ENCODE results near the gene PPEF2.

The PPEF2 gene

DNA sequence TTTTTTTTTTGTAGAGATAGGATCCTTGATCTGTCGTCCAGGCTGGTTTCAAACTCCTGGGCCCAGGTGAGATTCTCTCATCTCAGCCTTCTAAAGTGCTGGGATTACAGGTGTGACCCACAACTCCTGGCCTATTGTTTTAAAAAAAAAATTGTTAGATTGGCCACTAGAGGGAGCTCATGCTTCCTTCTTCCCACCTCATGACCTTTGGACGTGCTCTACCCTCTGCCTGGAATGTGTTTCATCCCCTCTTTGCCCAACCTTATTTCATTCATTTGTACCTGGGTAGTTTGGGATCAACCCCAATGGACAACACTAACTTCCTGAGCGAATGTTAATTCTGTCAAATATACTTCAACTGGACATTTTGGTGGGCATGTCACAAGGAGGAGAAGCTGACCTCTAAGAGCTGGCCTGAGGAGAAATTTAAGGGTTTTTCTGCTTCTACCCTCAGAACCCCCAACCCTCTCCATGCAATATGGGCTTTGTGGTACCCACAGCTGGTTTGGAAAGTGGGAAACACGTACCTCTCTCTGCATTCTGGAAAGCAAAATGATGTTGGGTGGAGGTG, 6.4 kb downstream of the PPEF2 start:
- peak; percentile 60 for DNase-seq

DNA sequence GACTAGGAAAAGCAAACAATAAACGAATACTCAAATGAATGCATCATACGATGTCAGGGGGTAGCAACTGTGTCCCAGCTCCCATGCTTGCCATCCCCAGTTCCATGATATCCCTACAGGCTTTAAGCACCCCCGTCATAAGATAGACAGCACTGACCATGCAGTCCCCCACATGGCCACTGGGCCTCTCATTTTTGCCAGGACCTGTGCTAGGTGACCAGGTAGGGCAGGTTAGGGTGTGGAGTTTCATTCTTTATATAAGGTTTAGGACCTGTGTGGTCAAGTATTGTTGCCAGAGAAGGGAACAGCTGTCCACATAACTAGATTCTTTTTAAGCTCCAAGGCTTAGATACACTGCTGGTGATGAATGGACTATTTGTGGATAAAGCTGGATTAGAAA, 9.7 kb downstream of the PPEF2 start:
- peak; percentile 89 for DNase-seq

DNA sequence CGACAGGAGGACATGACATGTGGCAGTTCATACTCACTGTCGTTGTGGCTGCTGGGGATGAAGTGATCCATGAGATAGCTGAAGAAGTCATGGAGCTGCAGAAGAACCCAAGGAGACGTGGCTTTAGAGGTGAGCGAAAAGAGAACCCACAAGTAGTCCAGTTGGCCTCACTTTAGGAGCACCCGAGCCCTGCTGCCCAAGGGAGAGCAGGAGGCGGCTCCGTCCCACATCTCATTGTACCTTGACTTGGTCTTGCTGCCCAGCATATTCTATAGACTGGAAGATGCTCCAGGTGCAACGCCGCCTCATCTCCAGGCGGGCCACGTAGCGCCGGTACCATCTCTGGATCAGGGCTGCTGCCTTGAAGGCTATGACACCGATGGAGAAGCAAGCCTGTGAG, 10.6 kb downstream of the PPEF2 start:
- DNase-seq, result peak; percentile 7

DNA sequence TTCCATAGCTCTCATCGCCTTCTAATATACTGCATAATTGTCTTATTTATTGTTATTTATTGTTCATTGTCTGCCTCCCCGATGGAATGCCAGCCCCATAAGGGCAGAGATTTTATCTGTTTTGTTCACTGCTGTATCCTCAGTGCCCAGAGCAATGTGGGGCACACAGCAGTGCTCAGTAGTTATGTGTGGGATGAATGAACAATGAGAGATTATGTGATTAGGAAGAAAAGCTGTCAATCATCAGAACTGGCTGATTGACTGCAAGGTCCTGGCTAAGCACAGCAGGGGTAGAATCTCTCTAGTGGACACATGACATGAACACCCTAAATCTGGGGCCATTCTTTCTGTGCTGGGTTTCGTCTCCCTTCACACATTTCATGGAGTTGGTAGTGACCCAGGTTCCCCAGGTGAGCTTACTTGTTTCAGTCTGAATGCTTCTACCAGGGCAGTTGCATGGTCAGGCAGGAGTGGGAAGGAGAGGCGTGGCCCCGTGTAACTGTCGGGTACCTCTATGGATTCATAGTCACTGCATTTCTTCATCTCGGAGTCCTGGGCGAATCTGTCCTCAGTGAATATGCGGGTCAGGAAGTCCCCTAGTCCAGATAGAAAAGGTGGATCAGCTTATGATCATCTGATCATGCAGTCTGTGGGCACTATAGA, 12.6 kb downstream of the PPEF2 start:
- peak; percentile 65 for DNase-seq

DNA sequence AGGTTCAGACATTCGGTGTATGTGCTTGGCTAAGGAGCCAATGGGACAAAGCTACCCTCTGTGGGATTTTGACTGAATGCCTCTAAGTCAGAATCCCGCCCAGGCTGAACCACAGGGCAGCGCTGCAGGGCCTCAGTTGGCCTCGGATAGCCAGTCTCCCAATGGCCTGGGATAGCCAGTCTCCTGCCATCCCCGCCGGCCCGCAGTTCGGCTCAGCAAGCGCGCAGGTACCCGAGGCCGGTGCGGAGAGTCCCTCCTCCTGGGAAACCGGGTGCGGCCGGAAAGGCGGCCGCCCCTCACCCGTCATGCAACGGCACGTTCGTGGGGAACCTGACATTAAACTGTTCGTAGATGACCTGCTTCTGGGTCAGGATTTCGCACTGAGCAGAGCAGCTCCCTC, 16.1 kb downstream of the PPEF2 start:
- DNase-seq, result no peak

DNA sequence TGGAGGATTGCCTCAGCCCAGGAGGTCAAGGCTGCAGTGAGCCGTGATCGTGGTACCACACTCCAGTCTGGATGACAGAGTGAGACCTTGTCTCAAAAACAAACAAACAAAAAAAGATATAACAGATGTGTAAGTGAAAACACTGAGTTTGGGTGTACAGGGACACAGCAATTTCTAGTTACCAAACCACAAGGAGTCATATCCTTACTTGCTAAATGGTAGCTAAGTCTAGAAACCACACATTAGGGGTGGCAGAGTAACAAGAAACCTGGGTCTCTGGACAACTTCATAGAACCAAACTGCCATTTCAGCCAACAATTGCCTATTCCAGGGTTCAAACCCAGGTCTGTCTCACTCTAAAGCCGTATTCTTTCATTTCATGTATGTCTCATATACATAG, 20.8 kb downstream of the PPEF2 start:
- no peak for DNase-seq

DNA sequence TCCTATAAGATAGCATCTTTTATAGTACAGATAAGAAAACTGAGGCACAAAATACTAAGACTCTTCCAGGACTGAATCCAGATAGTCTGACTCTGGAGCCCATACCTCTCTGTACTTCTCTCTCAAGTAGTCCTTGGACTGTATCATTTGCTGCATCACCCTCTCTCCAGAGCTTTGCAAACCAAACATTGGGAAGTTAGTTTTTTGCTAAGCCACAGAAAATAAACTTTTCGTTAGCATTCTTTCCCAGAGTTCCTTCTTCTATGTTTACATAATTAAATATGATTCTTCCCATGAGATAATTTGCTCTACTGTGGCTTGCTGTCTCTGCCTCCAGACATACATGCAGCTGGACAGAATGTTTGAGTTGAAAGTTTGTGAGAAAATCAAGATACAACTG, 22.0 kb downstream of the PPEF2 start:
- DNase-seq, result no peak

DNA sequence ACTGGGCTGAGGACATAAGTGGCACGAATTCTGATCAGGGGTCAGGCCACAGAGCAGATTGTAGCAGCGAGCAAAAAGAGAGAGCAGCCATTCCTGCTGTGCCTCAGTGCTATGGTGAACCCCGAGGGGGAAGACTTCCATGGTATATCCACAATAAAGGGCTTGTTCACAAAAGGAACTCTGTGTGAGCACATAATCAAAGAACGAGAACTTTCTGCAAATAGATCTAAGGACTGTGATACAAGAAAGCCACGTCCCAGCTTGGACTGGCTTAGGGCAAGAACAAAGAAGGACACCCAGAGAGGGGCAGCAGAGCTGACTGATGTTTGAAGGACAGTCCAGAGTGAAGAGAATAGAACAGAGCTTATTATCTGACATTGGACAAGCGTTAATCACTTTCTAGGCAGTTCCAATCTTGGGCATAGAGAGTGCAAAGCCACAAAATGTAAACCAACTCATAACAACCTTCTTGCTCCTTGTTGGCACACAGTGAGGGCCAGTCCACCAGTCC, 24.0 kb downstream of the PPEF2 start:
- no peak for DNase-seq

DNA sequence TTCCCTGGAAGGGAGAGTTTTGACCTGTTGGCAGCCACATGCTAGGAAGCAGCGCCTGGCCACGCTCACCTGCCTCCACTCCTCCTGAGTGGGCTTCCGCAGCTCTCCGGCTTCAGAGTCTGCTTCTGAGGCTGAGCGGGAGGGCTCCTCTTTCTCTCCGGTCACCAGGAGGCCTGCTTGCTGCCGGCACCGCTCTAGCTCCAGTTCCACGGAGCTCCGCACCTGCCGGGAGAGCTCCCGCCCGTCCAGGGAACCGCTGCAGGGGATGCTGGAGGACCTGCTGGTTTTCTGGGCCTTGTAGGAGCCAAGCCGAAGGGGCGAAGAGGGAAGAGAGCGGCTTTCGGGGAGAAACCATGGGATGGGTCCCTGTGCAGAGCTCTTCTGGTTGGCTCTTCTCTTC, 26.0 kb downstream of the PPEF2 start:
- no peak for DNase-seq

DNA sequence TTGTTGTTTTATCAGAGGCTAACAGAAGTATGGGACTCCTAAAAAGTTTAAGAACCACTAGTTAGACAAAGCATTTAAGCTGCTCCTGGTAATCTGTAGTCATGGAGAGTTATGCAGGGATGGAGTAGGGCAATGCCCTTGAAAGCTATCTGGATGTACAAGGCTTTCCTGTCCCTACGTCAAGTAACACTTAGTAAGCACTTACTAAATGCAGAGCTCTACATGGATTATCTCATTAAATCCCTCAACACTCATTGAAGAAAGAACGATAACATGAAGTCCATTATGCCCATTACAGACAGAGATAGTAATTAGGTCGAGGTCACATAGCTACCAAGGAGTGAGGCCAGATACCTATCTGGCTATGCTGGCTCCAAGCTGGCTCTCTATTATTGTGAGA, 33.2 kb downstream of the PPEF2 start:
- DNase-seq, result peak; percentile 3

DNA sequence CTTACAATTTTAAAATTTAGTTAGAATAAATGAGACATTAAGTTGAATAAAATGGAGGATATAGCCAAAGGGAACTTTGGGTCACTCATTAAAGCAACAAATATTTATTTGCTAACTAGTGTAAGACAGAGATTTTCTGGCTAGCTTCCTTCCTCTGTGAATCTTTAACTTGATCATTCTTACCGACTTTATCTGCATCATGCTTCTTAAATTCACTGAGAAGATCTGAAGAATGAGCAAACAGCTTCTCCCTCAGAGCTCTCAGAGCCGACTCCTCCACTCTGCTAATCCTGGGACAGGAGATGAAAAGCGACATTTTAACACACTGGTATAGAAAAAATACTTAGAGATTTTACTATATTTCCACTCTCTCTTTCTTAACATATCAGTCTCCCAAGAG, 35.1 kb downstream of the PPEF2 start:
- no peak for DNase-seq

DNA sequence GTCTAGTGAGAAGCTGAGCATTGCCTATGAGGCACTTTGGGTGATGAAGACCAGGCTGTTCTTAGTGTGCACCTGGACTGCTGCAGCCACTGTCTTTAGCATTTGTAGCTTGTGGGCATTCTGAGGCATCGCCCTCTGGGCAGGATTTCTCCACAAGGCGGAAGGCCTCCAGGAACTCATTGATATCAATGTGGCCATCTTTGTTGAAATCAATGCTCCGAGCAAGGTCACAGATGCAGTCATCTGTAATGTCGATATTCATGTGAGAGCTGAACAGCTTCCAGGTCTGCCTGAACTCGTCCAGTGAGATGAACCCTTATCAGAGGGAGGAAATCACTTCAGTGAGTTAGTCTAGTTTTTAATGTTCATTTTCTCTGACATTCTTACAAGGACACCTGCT, 41.6 kb downstream of the PPEF2 start:
- no peak for DNase-seq

DNA sequence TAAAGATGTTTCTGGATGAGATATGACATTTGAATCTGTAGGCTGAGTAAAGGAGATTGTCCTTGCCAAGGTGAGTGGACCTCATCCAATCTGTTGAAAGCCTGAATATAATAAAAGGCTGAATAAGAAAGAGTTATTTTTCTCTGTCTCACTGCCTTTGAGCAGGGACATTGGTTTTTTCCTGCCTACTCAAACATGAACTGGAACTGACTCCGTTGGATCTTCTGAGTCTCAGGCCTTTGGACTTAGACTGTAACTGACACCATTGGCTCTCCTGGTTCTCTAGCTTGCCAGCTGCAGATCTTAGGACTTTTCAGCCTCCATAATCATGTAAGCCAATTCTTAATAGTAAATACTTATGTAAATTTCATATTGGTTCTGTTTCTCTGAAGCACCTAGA, 43.5 kb downstream of the PPEF2 start:
- no peak for DNase-seq

DNA sequence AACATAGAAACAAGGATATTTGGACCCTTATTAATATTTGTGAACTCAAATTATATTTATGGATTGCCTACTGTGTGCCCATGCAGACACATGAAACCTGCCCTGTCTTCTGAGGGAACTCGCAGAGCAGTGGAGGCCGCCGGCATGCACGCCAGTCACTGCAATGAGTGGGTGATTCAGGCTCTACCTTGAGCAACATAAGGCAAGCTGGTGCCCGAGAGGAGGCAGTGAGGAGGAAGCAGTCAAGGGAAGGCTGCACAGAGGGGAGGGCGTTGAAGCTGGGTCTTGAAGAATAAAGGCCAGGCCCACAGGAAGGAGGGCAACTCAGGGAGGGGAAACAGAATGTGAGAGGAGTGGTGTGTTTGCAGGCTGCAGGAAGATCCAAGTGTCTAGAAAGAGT, 52.8 kb downstream of the PPEF2 start:
- peak; percentile 10 for DNase-seq

DNA sequence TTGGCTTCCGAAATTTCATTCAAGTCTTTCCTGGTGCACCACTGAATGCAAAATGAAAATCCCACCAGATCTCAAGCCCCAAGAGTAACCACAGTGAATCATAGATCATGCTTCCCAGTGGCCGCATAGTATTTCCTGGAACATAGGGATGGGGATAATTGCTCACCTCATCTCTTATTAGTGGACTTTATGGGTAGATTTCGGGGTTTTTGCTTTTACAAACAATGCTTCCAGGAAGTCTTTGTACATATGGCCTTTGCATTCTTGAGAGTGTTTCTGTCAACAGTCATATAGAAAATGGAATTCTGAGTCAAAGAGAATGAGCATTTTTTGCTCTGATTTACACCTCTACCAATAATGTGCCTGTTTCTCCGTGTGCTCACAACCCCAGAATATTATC, 53.4 kb downstream of the PPEF2 start:
- no peak for DNase-seq

DNA sequence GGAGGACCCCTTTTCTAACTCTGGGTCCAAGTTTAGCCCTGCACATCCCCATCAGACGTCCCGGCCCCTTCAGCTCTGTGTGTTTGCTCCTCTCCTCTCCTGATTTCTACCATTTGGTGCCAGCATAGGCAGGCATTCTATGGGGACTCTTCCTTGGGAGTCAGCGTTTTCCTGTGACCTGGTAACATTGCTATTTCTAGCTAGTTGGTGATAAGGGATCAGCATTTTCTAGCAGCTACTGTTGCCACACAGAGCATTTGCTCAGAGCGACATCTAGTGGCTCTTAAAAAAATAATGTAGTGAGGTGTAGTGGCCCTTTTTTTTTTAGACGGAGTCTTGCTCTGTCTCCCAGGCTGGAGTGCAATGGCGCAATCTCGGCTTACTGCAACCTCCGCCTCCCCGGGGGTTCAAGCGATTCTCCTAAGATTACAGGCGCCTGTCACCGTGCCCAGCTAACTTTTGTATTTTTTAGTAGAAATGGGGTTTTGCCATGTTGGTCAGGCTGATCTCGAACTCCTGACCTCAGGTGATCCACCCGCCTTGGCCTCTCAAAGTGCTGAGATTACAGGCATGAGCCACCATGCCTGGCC, 54.0 kb downstream of the PPEF2 start:
- peak; percentile 85 for DNase-seq

DNA sequence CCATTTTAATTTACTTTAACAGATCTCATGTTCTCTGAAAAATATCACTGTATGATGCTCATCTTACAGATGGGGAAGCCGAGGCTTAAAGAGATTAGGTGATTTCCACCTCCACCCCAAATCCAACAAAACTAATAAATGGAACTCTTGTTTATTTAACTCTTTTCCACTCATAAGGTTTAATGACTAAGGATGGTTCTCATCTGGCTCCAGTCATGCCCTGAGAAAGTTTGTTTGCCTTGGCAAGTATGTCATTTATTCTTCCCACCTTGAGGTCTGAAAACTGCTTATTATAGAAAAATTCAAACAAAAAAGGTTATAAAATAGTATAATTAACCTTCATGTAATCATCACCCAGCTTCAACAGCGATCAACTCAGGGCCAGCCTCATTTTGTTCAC, 56.3 kb downstream of the PPEF2 start:
- DNase-seq, result no peak

DNA sequence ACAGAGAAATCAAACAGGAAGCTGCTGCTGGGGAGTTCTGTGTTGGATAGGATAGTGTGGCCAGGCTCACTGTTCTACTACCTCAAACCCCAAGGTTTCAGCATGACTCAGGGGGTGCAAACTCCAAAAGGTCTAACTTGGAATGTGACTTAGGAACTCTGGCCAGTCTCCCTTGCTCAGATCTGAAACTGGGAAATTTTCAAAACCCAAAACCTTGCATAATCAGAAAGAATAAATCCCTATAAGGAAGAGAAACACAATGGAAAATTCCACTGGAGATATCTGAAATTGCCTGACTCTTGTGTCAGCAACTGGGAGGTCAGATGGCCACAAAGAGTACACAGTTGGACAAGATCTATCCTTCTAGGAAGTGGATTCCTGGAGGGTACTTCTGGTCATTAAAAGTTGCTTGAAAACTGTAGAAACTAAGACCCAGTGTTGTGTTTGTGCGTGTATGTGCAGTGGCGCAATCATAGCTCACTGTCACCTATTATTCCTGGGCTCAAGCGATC, 58.0 kb downstream of the PPEF2 start:
- DNase-seq, result no peak

DNA sequence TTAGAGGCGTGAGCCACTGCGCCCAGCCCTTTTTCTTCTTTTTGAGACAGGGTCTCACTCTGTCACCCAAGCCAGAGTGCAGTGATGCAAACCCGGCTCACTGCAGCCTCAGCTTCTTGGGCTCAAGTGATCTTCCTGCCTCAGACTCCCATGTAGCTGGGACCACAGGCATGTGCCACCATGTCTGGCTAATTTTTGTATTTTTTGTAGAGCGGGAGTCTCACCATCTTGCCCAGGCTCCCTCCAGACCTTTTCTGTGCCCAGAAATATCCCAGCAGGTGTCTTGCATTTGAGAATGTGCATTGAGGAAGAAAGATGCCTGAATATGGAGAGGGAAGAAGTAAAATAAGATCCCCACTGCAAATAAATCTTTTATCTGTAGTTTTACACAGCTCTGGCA, 58.7 kb downstream of the PPEF2 start:
- no peak for DNase-seq

DNA sequence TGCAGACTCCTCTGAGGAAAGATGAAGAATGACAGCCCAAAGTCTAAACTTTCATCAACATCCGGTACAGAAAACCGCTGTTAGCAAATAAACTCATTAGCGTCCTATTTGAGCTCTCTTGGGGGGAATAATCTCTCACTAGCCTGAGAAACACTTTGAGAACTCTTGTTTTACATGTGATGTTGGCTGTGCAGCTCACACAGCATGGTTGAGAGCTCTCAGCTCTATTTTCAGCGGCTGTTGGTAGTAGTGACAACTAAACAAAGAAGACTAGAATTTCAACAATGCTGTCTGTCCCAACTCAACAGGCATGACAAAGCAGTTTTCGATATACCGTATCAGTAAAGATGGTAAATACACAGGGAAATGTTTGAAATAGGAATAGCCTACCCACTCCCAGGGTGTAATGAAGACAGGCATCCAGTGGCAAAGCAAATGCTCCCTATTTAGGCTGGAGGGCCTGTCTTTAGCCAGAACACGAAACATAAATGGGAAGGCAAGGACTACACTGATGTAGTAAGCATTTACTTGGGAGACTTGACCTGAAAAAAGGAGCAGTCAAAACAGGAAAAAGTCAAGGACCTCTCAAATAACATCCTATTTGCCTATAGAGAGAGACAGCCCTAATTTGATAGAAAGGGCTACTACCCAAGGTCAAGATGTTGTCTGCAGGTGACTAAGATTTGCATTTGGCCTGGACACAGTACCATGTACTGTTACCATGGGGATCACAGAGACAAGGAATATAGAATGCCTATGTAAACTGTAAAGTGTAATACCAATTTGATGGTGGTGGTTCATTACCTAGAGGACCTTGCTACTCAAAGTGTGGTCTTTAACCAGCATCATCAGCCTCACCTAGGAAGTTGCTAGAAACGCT, 60.4 kb downstream of the PPEF2 start:
- DNase-seq, result no peak

DNA sequence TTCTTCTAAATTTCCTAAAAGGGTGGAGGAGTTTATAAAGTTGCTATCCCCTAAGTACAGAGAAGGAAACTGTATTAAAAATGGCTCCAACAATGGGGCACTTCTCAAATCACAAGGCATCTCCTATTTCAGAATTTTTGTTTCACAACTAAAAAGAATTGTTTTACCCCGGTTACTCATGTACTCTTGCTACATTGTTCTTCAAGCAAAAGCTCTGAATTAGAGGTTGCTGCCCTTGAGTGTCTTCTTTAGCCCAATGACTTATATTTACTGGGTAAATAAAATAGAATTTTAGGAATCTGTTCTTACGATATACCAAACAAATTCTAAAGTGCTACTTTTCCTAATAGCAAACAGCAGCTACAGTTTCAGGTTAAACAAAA, 67.5 kb downstream of the PPEF2 start:
- DNase-seq, result no peak

DNA sequence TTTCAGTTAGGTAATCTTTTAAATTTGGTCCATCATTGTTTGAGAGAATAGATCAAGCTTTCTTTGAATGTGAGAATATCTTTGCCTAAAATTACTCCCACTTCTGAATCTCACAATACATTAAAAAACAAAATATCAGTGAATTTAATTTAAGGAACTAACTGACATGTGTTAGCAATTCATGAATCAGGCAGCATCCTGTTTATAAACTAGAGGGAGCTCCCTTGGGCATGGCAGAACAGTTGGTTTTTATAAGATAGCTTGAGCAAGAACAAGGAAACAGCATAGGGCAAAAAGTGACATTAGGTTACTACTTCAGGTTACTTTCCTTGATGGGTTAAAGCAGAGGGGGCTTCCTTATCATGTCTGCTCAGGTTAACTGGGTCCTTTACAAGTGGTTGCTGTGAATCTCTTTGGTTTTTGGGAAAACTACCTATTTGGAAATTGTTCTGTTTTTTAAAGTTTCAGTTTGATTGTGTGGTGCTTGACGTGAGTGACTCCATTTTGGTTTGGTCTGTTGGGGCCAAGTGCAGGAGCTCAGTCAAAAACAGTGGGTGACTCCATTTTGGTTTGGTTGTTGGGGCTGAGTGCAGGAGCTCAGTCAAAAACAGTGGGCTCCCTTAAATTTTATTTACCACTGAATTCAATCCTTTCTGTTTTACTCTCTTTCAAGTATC, 68.0 kb downstream of the PPEF2 start:
- DNase-seq, result no peak

DNA sequence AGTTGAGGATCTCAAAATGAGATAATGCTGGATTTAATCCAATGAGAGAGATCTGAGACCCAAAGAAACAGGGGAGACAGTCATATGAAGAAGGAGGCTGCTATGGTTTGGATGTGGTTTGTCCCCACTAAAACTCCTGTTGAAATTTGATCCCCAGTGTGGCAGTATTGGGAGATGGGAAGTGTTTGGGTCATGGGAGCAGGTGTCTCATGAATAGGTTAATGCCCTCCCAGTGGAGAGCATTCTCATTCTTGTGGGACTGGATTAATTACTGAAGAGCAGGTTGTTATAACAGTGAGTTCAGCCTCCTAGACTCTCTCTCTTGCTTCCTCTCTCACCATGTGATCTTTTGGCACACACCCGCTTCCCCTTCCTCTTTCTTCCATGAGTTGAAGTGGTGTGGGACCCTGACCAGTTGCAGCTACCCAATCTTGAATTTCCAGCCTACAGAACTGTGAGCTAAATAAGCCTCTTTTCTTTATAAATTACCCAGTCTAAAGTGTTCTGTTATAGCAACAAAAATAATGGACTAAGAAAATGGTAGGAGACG, 70.3 kb downstream of the PPEF2 start:
- DNase-seq, result peak; percentile 33

All from NCI-H82 (cell line).